Right lobe of liver (tissue), 4 donors: ENCODE data around the gene TLX3.

Experiments
- CTCF ChIP-seq, 4 donors: fragments of 200-600 bp in 3 of 4; fragments of 450-650 bp in 1 of 4; IDR thresholded peaks; one replicate each; pipeline versions ENCODE4 v1.5.1 to v1.8.0; 2016 to 2022; ENCODE audit warnings: antibody characterized with exemption in 4 of 4, mild to moderate bottlenecking in 2 of 4
- POLR2A ChIP-seq: fragments of 450-650 bp; IDR thresholded peaks from one replicate; pipeline ENCODE4 v1.6.1; 2017; ENCODE audit warnings: antibody characterized with exemption, mild to moderate bottlenecking
- donor health status: DM: no; HTN: no; CAD: no.
- donor health status: DM: no; HTN: no; CAD: no.
- donor health status: DM: no; HTN: yes; CAD: no.

GRCh38 chr5:171314728-171315385, 5.8 kb downstream of the TLX3 start:
- no peak for TF ChIP-seq CTCF (IDR thresholded peaks at IDR 0.05)
- TF ChIP-seq POLR2A, result no peak
